H9 (cell line): ENCODE results near the gene ARL17A. TPM values are rescaled to one million over a fixed set of nuclear protein-coding genes. Genes with fewer than 3 reads are reported as not detected.
"Not testable (repeated sequence)": the region's sequence is repeated elsewhere in the genome, so short reads cannot be mapped to it uniquely, and the experiment has no call there.

Experiments
- DNase-seq: peaks from one replicate; pipeline ENCODE4 v3.0.0-alpha.2; 2017
- H2AFZ ChIP-seq: one replicate; pipeline ENCODE4 v1.6.1; 2013; ENCODE audit warnings: mild to moderate bottlenecking, low read length, control low read depth, moderate library complexity
- H2AK5ac ChIP-seq: 2 replicates; pipeline ENCODE4 v1.6.1; 2013; ENCODE audit warnings: low read length, control low read depth, mixed read lengths; ENCODE audit not compliant: insufficient read length
- H2BK120ac ChIP-seq: one replicate; pipeline ENCODE4 v1.6.1; 2013; ENCODE audit warnings: low read depth, mild to moderate bottlenecking, low read length, control low read depth, inconsistent platforms; ENCODE audit not compliant: poor library complexity, severe bottlenecking
- H2BK12ac ChIP-seq: 2 replicates; pipeline ENCODE4 v1.6.1; 2013; ENCODE audit warnings: low read length, control low read depth, mixed read lengths, low read depth; ENCODE audit not compliant: insufficient read length
- H2BK15ac ChIP-seq: 2 replicates; pipeline ENCODE4 v1.6.1; 2013; ENCODE audit warnings: low read depth, low read length, control low read depth
- H2BK20ac ChIP-seq: one replicate; pipeline ENCODE4 v1.6.1; 2013; ENCODE audit warnings: low read depth, mild to moderate bottlenecking, low read length, control low read depth, inconsistent platforms; ENCODE audit not compliant: poor library complexity, severe bottlenecking
- H2BK5ac ChIP-seq: 2 replicates; pipeline ENCODE4 v1.6.1; 2013; ENCODE audit warnings: low read length, control low read depth, mixed read lengths; ENCODE audit not compliant: insufficient read length
- H3K14ac ChIP-seq: 2 replicates; pipeline ENCODE4 v1.6.1; 2013; ENCODE audit warnings: low read length, control low read depth; ENCODE audit not compliant: insufficient read depth
- H3K18ac ChIP-seq: 2 replicates; pipeline ENCODE4 v1.6.1; 2013; ENCODE audit warnings: low read depth, mild to moderate bottlenecking, mixed read lengths, low read length, control low read depth; ENCODE audit not compliant: insufficient read length
- H3K23ac ChIP-seq: 2 replicates; pipeline ENCODE4 v1.6.1; 2013; ENCODE audit warnings: low read length, control low read depth, mixed read lengths, low read depth; ENCODE audit not compliant: insufficient read length
- H3K23me2 ChIP-seq: 2 replicates; pipeline ENCODE4 v1.6.1; 2013; ENCODE audit warnings: low read depth, mild to moderate bottlenecking, mixed read lengths, low read length, control low read depth; ENCODE audit not compliant: insufficient read length, poor library complexity, severe bottlenecking
- H3K27ac ChIP-seq: 2 replicates; pipeline ENCODE4 v1.5.1; 2013; ENCODE audit warnings: low read length, control low read depth, mixed read lengths, low read depth; ENCODE audit not compliant: insufficient read length
- H3K27me3 ChIP-seq: 2 replicates; pipeline ENCODE4 v1.6.1; 2013; ENCODE audit warnings: low read length, control low read depth, inconsistent platforms; ENCODE audit not compliant: insufficient read depth
- H3K4ac ChIP-seq: 2 replicates; pipeline ENCODE4 v1.6.1; 2013; ENCODE audit warnings: low read depth, mild to moderate bottlenecking, control low read depth, inconsistent platforms, low read length, moderate library complexity
- H3K4me1 ChIP-seq: 2 replicates; pipeline ENCODE4 v1.6.1; 2013; ENCODE audit warnings: low read length, control low read depth, inconsistent platforms; ENCODE audit not compliant: insufficient read depth
- H3K4me2 ChIP-seq: 2 replicates; pipeline ENCODE4 v1.6.1; 2013; ENCODE audit warnings: low read length, control low read depth, mixed read lengths; ENCODE audit not compliant: insufficient read length, insufficient read depth
- H3K56ac ChIP-seq: 2 replicates; pipeline ENCODE4 v1.6.1; 2013; ENCODE audit warnings: low read depth, mild to moderate bottlenecking, mixed read lengths, low read length, control low read depth; ENCODE audit not compliant: insufficient read length
- H3K79me1 ChIP-seq: 2 replicates; pipeline ENCODE4 v1.6.1; 2013; ENCODE audit warnings: low read depth, mild to moderate bottlenecking, moderate library complexity, low read length, control low read depth, inconsistent platforms; ENCODE audit not compliant: insufficient read depth, poor library complexity, severe bottlenecking
- H3K79me2 ChIP-seq: 2 replicates; pipeline ENCODE4 v1.6.1; 2013; ENCODE audit warnings: low read length, control low read depth, inconsistent platforms; ENCODE audit not compliant: insufficient read depth
- H3K9ac ChIP-seq: 2 replicates; pipeline ENCODE4 v1.6.1; 2013; ENCODE audit warnings: low read length, control low read depth, mixed read lengths; ENCODE audit not compliant: insufficient read length; ENCODE audit errors: extremely low read depth
- H3K9me3 ChIP-seq: one replicate; pipeline ENCODE4 v1.6.1; 2013; ENCODE audit warnings: low read depth, low read length, inconsistent platforms; ENCODE audit not compliant: control insufficient read depth
- H3T11ph ChIP-seq: one replicate; pipeline ENCODE4 v1.6.1; 2013; ENCODE audit warnings: mild to moderate bottlenecking, low read length, control low read depth, inconsistent platforms
- H4K20me1 ChIP-seq: one replicate; pipeline ENCODE4 v1.6.1; 2013; ENCODE audit not compliant: control insufficient read depth, insufficient read length, insufficient read depth
- H4K5ac ChIP-seq: 2 replicates; pipeline ENCODE4 v1.6.1; 2013; ENCODE audit warnings: low read depth, mild to moderate bottlenecking, mixed read lengths, low read length, control low read depth; ENCODE audit not compliant: insufficient read length
- H4K8ac ChIP-seq: replicated peaks from 2 replicates; pipeline ENCODE4 v1.6.1; 2013; ENCODE audit warnings: low read length, control low read depth, mixed read lengths, low read depth; ENCODE audit not compliant: insufficient read length
- H4K91ac ChIP-seq: 2 replicates; pipeline ENCODE4 v1.6.1; 2013; ENCODE audit warnings: low read depth, mild to moderate bottlenecking, moderate library complexity, mixed read lengths, low read length, control low read depth; ENCODE audit not compliant: insufficient read length
- H3K27ac Mint-ChIP-seq, 3 experiments: 2 replicates in 2 of 3; 3 replicates in 1 of 3; pipeline ENCODE4 v1.8.0; 2020 to 2021; ENCODE audit warnings: mixed read lengths in 3 of 3, mild to moderate bottlenecking in 1 of 3, moderate library complexity in 1 of 3
- H3K27me3 Mint-ChIP-seq: 2 replicates; pipeline ENCODE4 v1.8.0; 2021; ENCODE audit warnings: low read depth, mild to moderate bottlenecking, moderate library complexity, mixed read lengths
- H3K36me3 Mint-ChIP-seq, 3 experiments: 2 replicates in 2 of 3; 3 replicates in 1 of 3; pipeline ENCODE4 v1.8.0; 2020 to 2021; ENCODE audit warnings: low read depth in 3 of 3, mixed read lengths in 3 of 3; ENCODE audit not compliant: insufficient read depth in 1 of 3
- H3K4me1 Mint-ChIP-seq, 2 experiments: 2 replicates each; pipeline ENCODE4 v1.8.0; 2020; ENCODE audit warnings: mixed read lengths in 2 of 2
- H3K4me3 Mint-ChIP-seq, 2 experiments: 2 replicates in 1 of 2; 3 replicates in 1 of 2; pipeline ENCODE4 v1.8.0; 2020 to 2021; ENCODE audit warnings: mild to moderate bottlenecking in 2 of 2, mixed read lengths in 2 of 2, moderate library complexity in 1 of 2
- H3K9me3 Mint-ChIP-seq, 2 experiments: 2 replicates in 1 of 2; 3 replicates in 1 of 2; pipeline ENCODE4 v1.8.0; 2020; ENCODE audit warnings: mild to moderate bottlenecking in 2 of 2, mixed read lengths in 2 of 2, moderate library complexity in 1 of 2
- WGBS: extraction: QIAGEN DNeasy Blood & Tissue Kit; methylation state at CpG from one replicate; pipeline ENCODE4 v1.1.7; 2013; ENCODE audit warnings: missing lambda C conversion rate, low lambda C conversion rate, mixed read lengths; ENCODE audit not compliant: insufficient read length; ENCODE audit errors: extremely low coverage; 5-methylcytosine and 5-hydroxymethylcytosine counted together
- total RNA-seq: library from RNA; stranded (reverse); gene quantifications from 2 replicates; pipeline ENCODE4 v1.2.1, GENCODE V29; 2021

ARL17A gene
- total RNA-seq, 1 experiment from 2014 or later: 12.2 TPM

DNA sequence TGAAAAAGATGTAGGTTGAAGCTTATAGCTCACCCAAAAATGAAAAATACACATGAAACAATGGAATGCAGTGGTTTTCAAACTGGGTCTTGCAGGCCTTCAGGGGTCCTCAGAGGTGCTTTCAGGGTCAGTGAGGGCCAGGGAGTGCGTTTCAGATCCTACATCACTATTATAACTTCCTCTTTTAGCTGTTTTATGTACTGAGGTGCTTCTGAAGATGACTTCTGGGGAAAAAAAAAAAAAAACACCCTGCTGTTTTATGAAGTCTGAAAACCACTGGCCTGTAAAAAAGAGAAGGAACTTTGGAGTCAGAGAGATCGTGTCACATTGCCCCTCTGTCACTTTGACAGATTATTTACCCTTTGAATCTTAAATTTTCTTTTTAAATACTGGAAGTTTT lies 103.9 kb downstream of the ARL17A start:
- not testable (repeated sequence) for H3T11ph ChIP-seq, H3K79me1 ChIP-seq

DNA sequence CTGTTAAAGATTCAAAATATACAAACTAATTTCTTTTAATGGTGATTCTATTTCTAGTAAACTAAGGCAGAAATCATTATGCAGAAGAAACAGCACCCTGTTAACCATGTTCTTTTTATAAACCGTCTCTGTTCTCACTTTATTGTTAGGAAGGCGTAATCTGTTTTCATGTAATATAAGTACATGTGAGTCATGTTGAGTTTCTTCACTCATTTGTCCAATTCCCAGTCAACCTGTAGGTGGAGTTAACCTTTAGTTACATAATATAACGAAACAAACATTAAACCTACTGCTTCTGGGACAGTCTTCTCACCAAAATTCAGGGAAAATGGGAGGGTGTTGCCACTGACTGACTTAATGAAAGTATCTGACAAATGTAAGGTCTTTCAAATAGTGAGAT lies 105.0 kb downstream of the ARL17A start:
- H3K4me2 ChIP-seq: not testable (repeated sequence)

More for the DNA sequence above, 103.9 kb downstream of the ARL17A start:
- not testable (repeated sequence) for H3K27ac ChIP-seq, H2BK15ac ChIP-seq, H3K23me2 ChIP-seq, H3K4me1 ChIP-seq, H3K4ac ChIP-seq, H3K79me2 ChIP-seq, H3K56ac ChIP-seq, H4K5ac ChIP-seq, H4K8ac ChIP-seq, H3K4me3 Mint-ChIP-seq, H3K4me1 Mint-ChIP-seq, H3K4me2 ChIP-seq, H3K36me3 Mint-ChIP-seq, H3K18ac ChIP-seq, H3K9me3 Mint-ChIP-seq, H3K27ac Mint-ChIP-seq, H3K23ac ChIP-seq, H2AK5ac ChIP-seq, H2BK12ac ChIP-seq, H3K14ac ChIP-seq, H4K91ac ChIP-seq, H2AFZ ChIP-seq, H3K9ac ChIP-seq, H2BK120ac ChIP-seq, H2BK5ac ChIP-seq, H2BK20ac ChIP-seq, DNase-seq, H3K27me3 Mint-ChIP-seq, H4K20me1 ChIP-seq, H3K9me3 ChIP-seq, H3K27me3 ChIP-seq
- WGBS: no CpG with 5 or more reads among the region's 2 CpGs

More for the DNA sequence above, 105.0 kb downstream of the ARL17A start:
- not testable (repeated sequence) for H4K5ac ChIP-seq, H3K9ac ChIP-seq, H2BK20ac ChIP-seq, H4K91ac ChIP-seq, H3K27ac Mint-ChIP-seq, H3K14ac ChIP-seq, H3K18ac ChIP-seq, H2AFZ ChIP-seq, H3K4ac ChIP-seq, H2BK5ac ChIP-seq, H2BK120ac ChIP-seq, H3K27me3 Mint-ChIP-seq, DNase-seq, H3K4me1 Mint-ChIP-seq, H3K36me3 Mint-ChIP-seq, H4K8ac ChIP-seq, H4K20me1 ChIP-seq, H3K79me2 ChIP-seq, H3K4me1 ChIP-seq, H3K27me3 ChIP-seq, H3K23me2 ChIP-seq, H3K56ac ChIP-seq, H3K9me3 Mint-ChIP-seq, H3K23ac ChIP-seq, H3K79me1 ChIP-seq, H3K27ac ChIP-seq, H3K9me3 ChIP-seq, H2AK5ac ChIP-seq, H3T11ph ChIP-seq, H2BK15ac ChIP-seq, H3K4me3 Mint-ChIP-seq, H2BK12ac ChIP-seq
- no CpG with 5 or more reads among the region's 3 CpGs for WGBS
